HG02852 (cell line): ENCODE data around the gene HS1BP3.

Experiments used
- ATAC-seq: cut with Tn5 transposase; IDR thresholded peaks from one replicate; pipeline ENCODE4 v1.9.1; 2021; ENCODE audit warnings: mild to moderate bottlenecking, moderate library complexity; ENCODE audit not compliant: unreplicated experiment

The HS1BP3 gene

GRCh38 chr2:20674974-20675679 is 24.2 kb upstream of the HS1BP3 start:
- ATAC-seq: no peak

DNA sequence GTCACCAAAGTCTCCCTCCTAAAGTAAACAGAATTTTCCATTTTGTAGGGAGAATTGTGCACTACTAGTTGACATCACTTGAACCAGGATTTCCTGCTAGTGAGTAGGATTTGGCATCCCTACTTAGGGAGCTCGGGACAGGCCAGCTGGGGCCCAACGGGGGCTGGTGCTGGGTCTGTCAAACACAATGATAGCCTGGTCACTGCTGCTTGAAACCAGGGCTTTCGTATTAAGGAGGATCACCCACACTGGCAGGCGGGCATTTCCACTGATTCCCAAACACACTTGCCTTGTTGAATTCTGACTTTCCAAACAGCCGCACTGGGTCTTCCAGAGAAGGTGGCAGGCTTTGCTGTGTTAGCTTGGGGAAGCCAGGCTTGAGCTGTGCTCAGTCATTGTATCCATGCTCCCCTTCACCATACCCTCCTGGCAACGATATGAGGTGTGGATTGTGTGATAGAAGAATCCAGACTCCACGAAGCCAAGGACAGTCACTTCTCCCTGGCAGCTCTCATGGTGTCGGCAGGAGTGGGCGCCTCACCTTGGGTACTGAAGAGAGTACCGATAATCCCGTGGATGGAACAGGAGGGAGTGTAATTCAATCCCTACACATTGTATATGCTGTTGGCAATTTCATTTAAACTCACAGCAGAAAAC is 23.5 kb upstream of the HS1BP3 start:
- ATAC-seq: no peak

DNA sequence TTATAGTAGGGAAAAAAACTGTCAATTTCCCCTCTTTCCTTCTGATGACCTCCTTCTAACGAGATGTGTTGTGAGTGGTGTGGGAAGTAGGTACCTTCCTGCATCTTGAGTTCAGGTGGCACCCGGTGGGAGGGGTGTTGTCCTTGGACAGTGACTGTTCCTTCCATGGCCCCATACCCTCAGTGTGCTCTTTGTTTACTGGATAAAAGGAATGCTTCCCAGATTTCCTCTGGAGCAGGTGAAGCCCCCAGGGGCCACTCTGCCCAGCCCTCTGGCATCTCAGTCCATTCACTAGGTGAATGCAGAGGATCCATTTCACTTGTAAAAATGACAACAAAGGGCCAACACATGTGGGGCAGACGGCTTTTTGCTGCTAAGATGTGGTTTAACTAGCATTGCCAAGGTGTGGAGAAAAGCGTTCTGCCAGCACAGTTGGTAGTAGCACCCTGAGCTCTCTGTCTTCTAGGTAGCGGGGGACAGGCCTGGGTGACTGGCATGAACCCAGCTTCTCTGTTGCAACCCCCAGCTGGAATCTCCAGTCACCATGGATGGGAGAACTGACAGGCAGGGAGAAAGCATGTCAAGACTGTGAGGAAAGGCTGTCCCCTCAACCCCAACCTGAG is 22.9 kb upstream of the HS1BP3 start:
- ATAC-seq: no peak

DNA sequence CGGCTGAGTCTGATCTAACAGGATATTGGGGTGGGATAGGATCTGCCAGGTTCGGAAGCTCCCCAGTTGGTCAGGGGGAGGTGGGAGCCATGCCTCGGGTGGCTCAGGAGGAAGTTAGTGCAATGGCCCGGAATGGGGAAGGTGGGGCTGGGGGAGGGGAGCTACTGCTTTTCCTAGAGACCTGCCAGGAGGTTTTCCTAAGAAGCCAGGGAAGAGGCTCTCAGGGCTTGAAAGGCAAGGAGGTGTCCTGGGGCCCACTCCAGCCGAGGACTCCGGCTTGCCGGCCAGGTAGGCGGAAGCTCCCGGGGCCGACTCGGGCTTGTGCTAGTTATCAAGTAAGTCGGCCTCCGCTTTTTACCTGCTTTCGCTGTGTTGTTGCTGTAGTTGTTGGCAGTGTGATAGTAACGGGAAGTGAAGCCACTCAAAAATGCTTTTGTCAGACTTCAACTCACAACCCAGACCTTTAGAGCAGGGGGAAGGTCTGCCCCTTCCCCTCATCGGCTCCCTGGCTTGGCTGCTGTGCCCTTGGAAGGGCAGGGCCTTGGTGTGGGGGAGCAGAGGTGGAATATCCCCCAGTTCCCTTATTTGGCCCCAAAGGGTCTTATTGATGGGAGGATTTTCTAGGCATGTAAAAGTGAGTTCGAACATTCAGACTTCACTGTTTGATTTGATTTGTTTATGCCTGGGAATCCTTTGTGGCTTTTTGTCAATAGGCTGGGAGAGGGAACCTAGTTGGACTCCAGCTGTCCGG is 21.5 kb upstream of the HS1BP3 start:
- ATAC-seq: no peak

- no peak for ATAC-seq
Observed at GRCh38 chr2:20671736-20672080, 20.8 kb upstream of the HS1BP3 start.

GRCh38 chr2:20671036-20671735 is 20.3 kb upstream of the HS1BP3 start:
- no peak for ATAC-seq

DNA sequence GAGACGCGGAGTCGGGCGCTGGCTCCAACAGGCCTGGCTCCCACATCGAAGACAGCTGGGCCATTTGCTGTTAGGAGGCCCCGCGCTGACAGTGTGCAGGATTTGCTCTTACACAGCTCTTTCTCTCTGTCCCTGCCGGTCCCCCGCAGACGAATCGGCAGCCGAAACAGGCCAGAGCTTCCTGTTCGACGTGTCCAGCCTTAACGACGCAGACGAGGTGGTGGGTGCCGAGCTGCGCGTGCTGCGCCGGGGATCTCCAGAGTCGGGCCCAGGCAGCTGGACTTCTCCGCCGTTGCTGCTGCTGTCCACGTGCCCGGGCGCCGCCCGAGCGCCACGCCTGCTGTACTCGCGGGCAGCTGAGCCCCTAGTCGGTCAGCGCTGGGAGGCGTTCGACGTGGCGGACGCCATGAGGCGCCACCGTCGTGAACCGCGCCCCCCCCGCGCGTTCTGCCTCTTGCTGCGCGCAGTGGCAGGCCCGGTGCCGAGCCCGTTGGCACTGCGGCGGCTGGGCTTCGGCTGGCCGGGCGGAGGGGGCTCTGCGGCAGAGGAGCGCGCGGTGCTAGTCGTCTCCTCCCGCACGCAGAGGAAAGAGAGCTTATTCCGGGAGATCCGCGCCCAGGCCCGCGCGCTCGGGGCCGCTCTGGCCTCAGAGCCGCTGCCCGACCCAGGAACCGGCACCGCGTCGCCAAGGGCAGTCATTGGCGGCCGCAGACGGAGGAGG is 19.6 kb upstream of the HS1BP3 start:
- no peak for ATAC-seq

- no peak for ATAC-seq
Observed at GRCh38 chr2:20669562-20670314, 18.8 kb upstream of the HS1BP3 start.

DNA sequence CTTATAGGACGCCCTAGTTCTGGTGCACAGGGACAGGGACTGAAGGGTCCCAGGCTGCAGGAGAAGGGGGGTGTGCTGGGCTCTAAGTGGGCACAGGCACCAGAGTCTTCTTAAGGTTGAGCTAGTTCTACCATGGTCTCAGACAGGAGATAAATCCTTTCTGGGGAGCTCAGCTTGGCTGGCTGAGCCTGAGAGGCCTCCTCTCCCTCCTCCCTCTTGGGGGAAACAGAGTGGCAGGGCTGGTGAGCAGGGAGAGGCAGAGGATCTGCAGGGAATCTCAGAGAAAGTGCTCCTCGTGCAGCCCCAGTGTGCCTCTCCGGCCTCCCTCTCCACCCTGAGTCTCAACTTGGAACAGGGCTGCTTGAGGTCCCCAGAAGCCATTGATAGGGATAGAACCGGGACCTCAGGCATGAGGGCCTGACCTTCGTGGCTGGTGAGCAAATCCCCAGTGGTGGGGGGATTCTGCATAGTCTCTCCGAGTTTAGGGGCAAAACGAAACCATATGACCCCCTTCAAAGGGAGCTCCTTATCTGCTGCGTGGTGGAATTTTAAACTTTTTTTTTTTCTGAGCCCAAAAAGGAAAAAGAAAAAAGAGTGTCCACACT is 18.1 kb upstream of the HS1BP3 start:
- no peak for ATAC-seq

GRCh38 chr2:20668451-20668850 is 17.6 kb upstream of the HS1BP3 start:
- ATAC-seq: no peak

- ATAC-seq: no peak
Observed at GRCh38 chr2:20667531-20668401, 16.9 kb upstream of the HS1BP3 start.

- peak; percentile 33 for ATAC-seq
Observed at GRCh38 chr2:20667151-20667530, 16.2 kb upstream of the HS1BP3 start.

DNA sequence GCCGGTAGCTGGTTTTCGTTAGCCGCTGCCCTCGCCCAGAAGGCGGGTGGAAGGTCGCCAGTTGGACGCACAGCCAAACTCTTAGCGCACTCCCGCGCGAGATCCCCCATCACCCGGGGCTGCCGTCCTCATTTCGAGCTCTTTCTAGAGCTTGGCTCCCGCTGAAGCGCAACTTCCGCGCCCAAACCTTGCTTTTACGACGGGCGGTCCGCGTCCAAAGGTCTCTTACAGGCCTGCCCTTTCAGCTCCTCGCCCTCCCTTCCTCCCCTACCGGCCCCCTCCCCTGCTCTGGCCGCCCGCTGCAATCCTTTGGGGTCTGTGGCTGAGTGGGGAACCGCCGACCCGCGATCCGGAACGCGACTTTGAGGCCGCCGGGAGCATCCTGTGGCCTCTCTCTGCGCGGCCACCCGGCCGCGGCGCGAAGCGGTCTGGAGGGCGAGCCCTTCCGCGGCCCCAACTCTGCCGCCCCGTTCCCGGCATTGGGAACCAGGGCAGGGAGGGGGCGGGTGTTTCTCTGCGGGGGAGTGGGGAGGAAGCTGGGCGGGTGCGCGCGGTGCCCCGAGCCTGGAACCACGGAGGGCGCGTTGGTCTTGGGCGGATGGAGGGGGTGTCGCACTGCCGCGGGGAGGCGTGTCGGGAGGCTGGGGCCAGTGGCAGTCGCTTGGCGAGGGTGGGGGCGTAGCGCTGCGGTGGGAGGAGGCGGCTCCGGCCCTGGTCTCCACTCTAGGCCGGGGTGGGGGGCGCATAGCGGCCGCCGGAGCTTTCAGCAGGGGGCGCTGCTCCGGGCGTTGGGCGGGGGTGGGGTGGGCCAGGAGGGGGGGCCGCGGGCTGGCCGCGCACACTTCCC is 15.6 kb upstream of the HS1BP3 start, which contains the start of gene GDF7:
Gene GDF7, plus strand, starts transcription at position 841 of the 847 bp plus-strand sequence. CDS start 96 bp downstream, outside the sequence.
- peak; percentile 34 for ATAC-seq

- peak; percentile 3 for ATAC-seq
Observed at GRCh38 chr2:20666005-20666303, 15.1 kb upstream of the HS1BP3 start.

DNA sequence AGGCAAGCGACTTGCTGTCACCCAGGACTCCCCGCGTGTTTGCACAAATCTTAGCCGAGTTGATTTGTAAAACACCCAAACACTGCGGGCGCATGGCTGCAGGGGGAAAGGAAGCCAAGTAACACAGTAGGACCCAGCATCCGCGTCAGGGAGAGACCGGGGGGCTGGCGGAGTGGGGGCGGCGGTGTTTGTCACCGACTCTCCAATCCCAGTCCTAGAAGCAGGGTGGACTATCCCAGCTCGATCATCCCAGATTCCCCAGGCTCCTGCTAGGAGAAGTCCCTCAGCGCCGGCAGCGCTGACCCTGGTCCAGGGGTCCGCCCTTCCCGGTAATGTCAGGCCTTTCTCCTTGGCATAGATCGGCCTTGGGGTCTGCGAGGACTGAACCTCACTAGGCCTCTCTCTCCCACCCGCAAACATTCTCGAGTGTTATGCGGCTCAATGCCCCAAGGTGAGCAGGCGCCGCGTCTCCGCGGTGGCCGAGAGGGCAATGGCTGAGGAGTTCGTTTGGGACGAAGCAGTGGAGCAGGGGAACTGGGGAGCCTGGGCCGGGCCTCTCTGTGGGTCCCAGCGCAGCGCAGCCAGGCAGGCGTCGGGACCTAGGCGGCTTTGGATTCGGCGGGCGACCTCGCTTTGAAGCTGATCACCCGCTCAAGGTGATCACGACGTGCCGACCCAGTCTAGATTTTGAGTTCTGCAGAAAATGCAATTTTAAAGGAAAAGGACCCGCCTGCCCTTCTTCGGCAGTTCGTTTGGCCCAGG is 14.5 kb upstream of the HS1BP3 start:
- no peak for ATAC-seq

DNA sequence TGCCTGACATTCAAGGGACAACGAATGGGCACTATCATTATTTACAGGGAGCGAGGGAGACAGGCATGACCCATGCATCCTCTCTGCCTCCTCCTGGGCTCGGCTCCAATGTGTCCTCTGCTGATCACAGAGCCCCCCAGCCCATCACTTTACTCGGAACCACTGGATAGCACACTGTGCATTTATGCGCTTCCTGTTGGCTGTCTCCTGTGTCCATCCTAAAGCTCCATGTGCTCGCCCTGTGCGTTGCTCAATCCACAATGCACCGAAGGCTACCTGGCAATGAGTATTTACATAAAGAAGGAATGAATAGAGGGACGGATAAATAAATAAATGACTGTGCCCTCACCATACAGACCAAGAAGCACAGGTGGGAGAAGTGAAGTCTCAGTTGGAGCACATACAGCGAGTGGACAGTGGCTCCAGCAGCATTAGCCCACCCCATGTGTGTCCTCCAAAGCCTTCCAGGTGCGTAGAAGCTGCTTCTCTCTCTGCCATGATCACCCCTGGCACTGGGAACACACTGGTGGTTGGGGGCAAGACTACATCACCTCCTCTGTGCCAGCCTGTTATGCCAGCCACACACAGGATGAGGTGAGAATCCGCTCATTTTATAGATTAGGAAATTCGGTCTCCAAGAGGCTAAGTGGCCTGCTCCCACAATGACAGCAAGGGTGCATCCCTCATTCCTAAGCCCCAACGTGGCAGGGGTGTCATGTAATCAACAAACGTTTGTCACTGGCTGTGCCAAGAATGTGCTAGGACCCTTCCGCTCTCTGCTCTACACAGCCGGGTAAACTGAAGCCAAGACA is 13.7 kb upstream of the HS1BP3 start:
- no peak for ATAC-seq
